GM23338 (cell line): ENCODE data around the gene CIROP. TPM values are rescaled to one million over a fixed set of nuclear protein-coding genes. Genes with fewer than 3 reads are reported as not detected.

Source experiments
- ATAC-seq: fragments of 200-7000 bp; cut with Tn5 transposase; 3 replicates; pipeline ENCODE4 v1.9.1; 2020
- DNase-seq: peaks from one replicate; pipeline ENCODE4 v3.0.0-alpha.2; 2015; ENCODE audit warnings: low spot score
- H2AFZ ChIP-seq: fragments of 200-600 bp; sonication (generic); 2 replicates; pipeline ENCODE4 v1.8.0; 2016; ENCODE audit warnings: antibody characterized with exemption, mild to moderate bottlenecking, moderate library complexity
- H3F3A ChIP-seq: fragments of 200-600 bp; sonication (generic); replicated peaks from 2 replicates; pipeline ENCODE4 v1.8.0; 2017; ENCODE audit warnings: antibody characterized with exemption, mixed run types, low read depth
- H3K27ac ChIP-seq: fragments of 200-600 bp; sonication (generic); 2 replicates; pipeline ENCODE4 v1.6.1; 2016; ENCODE audit warnings: low read depth
- H3K27me3 ChIP-seq: fragments of 200-600 bp; sonication (generic); 2 replicates; pipeline ENCODE4 v1.8.0; 2016; ENCODE audit warnings: mild to moderate bottlenecking, mixed run types, moderate library complexity; ENCODE audit not compliant: insufficient read depth
- H3K36me3 ChIP-seq: fragments of 200-600 bp; sonication (generic); 2 replicates; pipeline ENCODE4 v1.8.0; 2016; ENCODE audit warnings: mild to moderate bottlenecking; ENCODE audit not compliant: insufficient read depth
- H3K4me1 ChIP-seq: fragments of 200-600 bp; sonication (generic); 2 replicates; pipeline ENCODE4 v1.8.0; 2016; ENCODE audit warnings: mild to moderate bottlenecking, moderate library complexity; ENCODE audit not compliant: insufficient read depth
- H3K4me2 ChIP-seq: fragments of 200-600 bp; sonication (generic); 2 replicates; pipeline ENCODE4 v1.7.1; 2017; ENCODE audit warnings: mixed run types
- H3K4me3 ChIP-seq: fragments of 200-600 bp; sonication (generic); 2 replicates; pipeline ENCODE4 v1.6.1; 2016; ENCODE audit warnings: mixed run types
- H3K79me2 ChIP-seq: fragments of 200-600 bp; sonication (generic); replicated peaks from 2 replicates; pipeline ENCODE4 v1.8.0; 2017; ENCODE audit warnings: mild to moderate bottlenecking; ENCODE audit not compliant: insufficient read depth
- H3K9me2 ChIP-seq: fragments of 200-600 bp; sonication (generic); 2 replicates; pipeline ENCODE4 v1.8.0; 2017; ENCODE audit not compliant: insufficient read depth
- H4K20me1 ChIP-seq: fragments of 200-600 bp; sonication (generic); replicated peaks from 2 replicates; pipeline ENCODE4 v1.8.0; 2017; ENCODE audit warnings: mild to moderate bottlenecking; ENCODE audit not compliant: insufficient read depth
- H3K27ac Mint-ChIP-seq: 2 replicates; pipeline ENCODE4 v1.8.0; 2020; ENCODE audit warnings: inconsistent platforms, mild to moderate bottlenecking, moderate library complexity, mixed read lengths
- H3K27me3 Mint-ChIP-seq: 3 replicates; pipeline ENCODE4 v1.8.0; 2022; ENCODE audit warnings: low read depth, mild to moderate bottlenecking, moderate library complexity, mixed read lengths, inconsistent platforms; ENCODE audit not compliant: insufficient read depth, poor library complexity
- H3K36me3 Mint-ChIP-seq: 3 replicates; pipeline ENCODE4 v1.8.0; 2021; ENCODE audit warnings: low read depth, mild to moderate bottlenecking, inconsistent platforms, moderate library complexity, mixed read lengths
- H3K4me1 Mint-ChIP-seq: 3 replicates; pipeline ENCODE4 v1.8.0; 2020; ENCODE audit warnings: mild to moderate bottlenecking, inconsistent platforms, mixed read lengths
- H3K4me3 Mint-ChIP-seq: 3 replicates; pipeline ENCODE4 v1.8.0; 2021; ENCODE audit warnings: moderate library complexity, mild to moderate bottlenecking, inconsistent platforms, mixed read lengths
- H3K9me3 Mint-ChIP-seq: 3 replicates; pipeline ENCODE4 v1.8.0; 2020; ENCODE audit warnings: moderate library complexity, mild to moderate bottlenecking, inconsistent platforms, mixed read lengths
- CTCF ChIP-seq, 2 experiments: fragments of 200-600 bp in 1 of 2; sonication (generic) in 1 of 2; conservative IDR thresholded peaks; 2 replicates each; pipeline versions ENCODE4 v1.5.1 to v1.6.1; 2016 to 2017; ENCODE audit warnings: antibody characterized with exemption in 2 of 2, low read depth in 2 of 2, mild to moderate bottlenecking in 2 of 2, moderate library complexity in 1 of 2
- ETS1 ChIP-seq: IDR thresholded peaks from 2 replicates; pipeline ENCODE4 v1.6.1; 2016; ENCODE audit warnings: antibody characterized with exemption
- JUNB ChIP-seq: IDR thresholded peaks from one replicate; pipeline ENCODE4 v1.6.1; 2016; ENCODE audit warnings: antibody characterized with exemption; ENCODE audit not compliant: unreplicated experiment
- POLR2AphosphoS5 ChIP-seq: IDR thresholded peaks from 2 replicates; pipeline ENCODE4 v1.6.1; 2016; ENCODE audit warnings: antibody characterized with exemption, low read depth
- STAT1 ChIP-seq: IDR thresholded peaks from one replicate; pipeline ENCODE4 v1.6.1; 2016; ENCODE audit warnings: antibody characterized with exemption; ENCODE audit not compliant: unreplicated experiment
- ZNF114 ChIP-seq: fragments of 250-450 bp; sonication (Bioruptor Pico); IDR thresholded peaks from 2 replicates; pipeline ENCODE4 v1.5.0; 2020; ENCODE audit warnings: mild to moderate bottlenecking, moderate library complexity
- ZNF331 ChIP-seq: fragments of 250-450 bp; sonication (Bioruptor Pico); IDR thresholded peaks from 2 replicates; pipeline ENCODE4 v1.5.0; 2020; ENCODE audit warnings: low read depth, mild to moderate bottlenecking, moderate library complexity
- polyA plus RNA-seq: library from polyadenylated mRNA; unstranded; fragments of >200 nt; fragmentation: Nextera tagmentation; extraction: Ambion mirVana; gene quantifications from 2 replicates; pipeline ENCODE4 v1.2.1, GENCODE V29; 2016
- total RNA-seq: library from RNA; depleted of rRNA; stranded (reverse); fragments of >200 nt; shearing (Covaris generic); gene quantifications from 2 replicates; pipeline ENCODE4 v1.2.3, GENCODE V29; 2014

Gene CIROP
- total and polyA plus RNA-seq, 2 experiments from 2014 or later: not detected

GRCh38 chr14:23141706-23142444 is 37.1 kb upstream of the CIROP start:
- Histone ChIP-seq H3K27ac (peak overlapping the region; percentile 50; the same call in 1 of the 2 replicates), H3F3A (0 out of 2 replicates have a peak, but pooled peaks cover 3% of the 10 kb centered on the region), H3K4me2 (no peak overlapping the region), H2AFZ (no peak overlapping the region), H3K79me2 (no peaks in the 10 kb centered on the region), H3K4me1 (no peaks in the 10 kb centered on the region), H3K27me3 (no peaks in the 10 kb centered on the region), H4K20me1 (peaks cover 3% of the 10 kb centered on the region; the same call in 1 of the 2 replicates), H3K9me2 (no peaks in the 10 kb centered on the region), H3K36me3 (peaks cover 29% of the 10 kb centered on the region), H3K4me3 (no peak overlapping the region)
- ATAC-seq (no peak), DNase-seq (no peak)
- Mint-ChIP-seq H3K36me3 (peaks cover 64% of the 10 kb centered on the region), H3K4me1 (peaks cover 4% of the 10 kb centered on the region), H3K27ac (peak overlapping the region; percentile 44; the same call in 1 of the 2 replicates), H3K9me3 (no peaks in the 10 kb centered on the region), H3K27me3 (peaks cover 3% of the 10 kb centered on the region), H3K4me3 (no peak overlapping the region)
- no peak for TF ChIP-seq ZNF114 (CRISPR knock-in tag)
- no peak for TF ChIP-seq STAT1
- TF ChIP-seq ETS1: no peak
- TF ChIP-seq ZNF331 (CRISPR knock-in tag): no peak
- no peak for TF ChIP-seq JUNB
- TF ChIP-seq POLR2AphosphoS5: no peak

GRCh38 chr14:23140371-23140770 is 35.6 kb upstream of the CIROP start:
- no peak for DNase-seq
- no peaks in the 10 kb centered on the region for H3K9me2 ChIP-seq
- no peak overlapping the region for H3K4me3 ChIP-seq
- peaks cover 29% of the 10 kb centered on the region for H3K36me3 ChIP-seq
- H2AFZ ChIP-seq: no peak overlapping the region
- no peaks in the 10 kb centered on the region for H3K27me3 ChIP-seq
- no peaks in the 10 kb centered on the region for H3F3A ChIP-seq
- Mint-ChIP-seq H3K4me1 (no peaks in the 10 kb centered on the region), H3K4me3 (no peak overlapping the region), H3K9me3 (no peaks in the 10 kb centered on the region), H3K27me3 (peaks cover 3% of the 10 kb centered on the region), H3K27ac (peak overlapping the region; percentile 66; the same call in 1 of the 2 replicates), H3K36me3 (peaks cover 71% of the 10 kb centered on the region)
- 0 out of 2 replicates have a peak overlapping the region, but pooled peaks have one; percentile 26 for H3K27ac ChIP-seq
- 0 out of 4 replicates have a peak, but pooled peaks of 1 of the 2 experiments have one; percentile 7 for TF ChIP-seq CTCF (conservative IDR thresholded peaks at IDR 0.05; ENCODE audit: low read depth in 2 of 2)
- no peak for TF ChIP-seq ZNF114 (CRISPR knock-in tag)
- H4K20me1 ChIP-seq: peaks cover 3% of the 10 kb centered on the region; the same call in 1 of the 2 replicates
- ATAC-seq: no peak
- H3K4me2 ChIP-seq: no peak overlapping the region
- H3K79me2 ChIP-seq: no peaks in the 10 kb centered on the region
- H3K4me1 ChIP-seq: no peaks in the 10 kb centered on the region
